Glomerular visceral epithelial cell (primary cell): ENCODE results near the gene AK9.
A peak's percentile ranks its signal among the peaks of the same experiment; 100 is the strongest.

ENCODE experiments used
- DNase-seq: peaks from one replicate; pipeline ENCODE4 v3.0.0-alpha.2; 2016; ENCODE audit errors: extremely low spot score

AK9 gene

GRCh38 chr6:109512271-109512817, 178.7 kb downstream of the AK9 start:
- DNase-seq = no peak

- DNase-seq = no peak
Observed at GRCh38 chr6:109511832-109512231, 179.2 kb downstream of the AK9 start.

GRCh38 chr6:109510358-109510757, 180.6 kb downstream of the AK9 start:
- no peak for DNase-seq

GRCh38 chr6:109508166-109508860, 182.7 kb downstream of the AK9 start:
- no peak for DNase-seq

GRCh38 chr6:109507490-109508072, 183.4 kb downstream of the AK9 start:
- DNase-seq = no peak

GRCh38 chr6:109506841-109507240, 184.2 kb downstream of the AK9 start:
- no peak for DNase-seq

- DNase-seq = no peak
Observed at GRCh38 chr6:109506314-109506713, 184.7 kb downstream of the AK9 start.

- DNase-seq = peak; percentile 5
Observed at GRCh38 chr6:109503327-109504224, 187.4 kb downstream of the AK9 start.

- no peak for DNase-seq
Observed at GRCh38 chr6:109498936-109499335, 192.1 kb downstream of the AK9 start.

GRCh38 chr6:109498052-109498451, 192.9 kb downstream of the AK9 start:
- no peak for DNase-seq

- DNase-seq = no peak
Observed at GRCh38 chr6:109496036-109496772, 194.8 kb downstream of the AK9 start.

- DNase-seq = no peak
Observed at GRCh38 chr6:109493865-109494264, 197.1 kb downstream of the AK9 start.

GRCh38 chr6:109491207-109491938, 199.6 kb downstream of the AK9 start:
- DNase-seq = no peak

- DNase-seq = no peak
Observed at GRCh38 chr6:109490713-109491112, 200.3 kb downstream of the AK9 start.

- no peak for DNase-seq
Observed at GRCh38 chr6:109488001-109488400, 203.0 kb downstream of the AK9 start.

GRCh38 chr6:109486068-109486467, 204.9 kb downstream of the AK9 start:
- no peak for DNase-seq

- DNase-seq = no peak
Observed at GRCh38 chr6:109485266-109485935, 205.6 kb downstream of the AK9 start.

- DNase-seq = no peak
Observed at GRCh38 chr6:109484122-109484521, 206.9 kb downstream of the AK9 start.

GRCh38 chr6:109483735-109484057, 207.3 kb downstream of the AK9 start:
- no peak for DNase-seq

GRCh38 chr6:109482905-109483734, 207.9 kb downstream of the AK9 start, which contains the start of gene ZBTB24:
TSS of gene ZBTB24 (minus strand) at chr6:109483219. CDS start at chr6:109482026, 1,193 bp downstream.
- peak; percentile 91 for DNase-seq
